SK-N-MC (cell line): ENCODE results near the gene PELI1.

Experiments used
- EZH2 ChIP-seq: fragments of 200-600 bp; sonication (generic); IDR thresholded peaks from one replicate; pipeline ENCODE4 v1.6.1; 2017; ENCODE audit warnings: antibody characterized with exemption
- POLR2AphosphoS5 ChIP-seq: IDR thresholded peaks from 2 replicates; pipeline ENCODE4 v1.6.1; 2012; ENCODE audit warnings: mild to moderate bottlenecking, low read depth, low read length, borderline replicate concordance

DNA sequence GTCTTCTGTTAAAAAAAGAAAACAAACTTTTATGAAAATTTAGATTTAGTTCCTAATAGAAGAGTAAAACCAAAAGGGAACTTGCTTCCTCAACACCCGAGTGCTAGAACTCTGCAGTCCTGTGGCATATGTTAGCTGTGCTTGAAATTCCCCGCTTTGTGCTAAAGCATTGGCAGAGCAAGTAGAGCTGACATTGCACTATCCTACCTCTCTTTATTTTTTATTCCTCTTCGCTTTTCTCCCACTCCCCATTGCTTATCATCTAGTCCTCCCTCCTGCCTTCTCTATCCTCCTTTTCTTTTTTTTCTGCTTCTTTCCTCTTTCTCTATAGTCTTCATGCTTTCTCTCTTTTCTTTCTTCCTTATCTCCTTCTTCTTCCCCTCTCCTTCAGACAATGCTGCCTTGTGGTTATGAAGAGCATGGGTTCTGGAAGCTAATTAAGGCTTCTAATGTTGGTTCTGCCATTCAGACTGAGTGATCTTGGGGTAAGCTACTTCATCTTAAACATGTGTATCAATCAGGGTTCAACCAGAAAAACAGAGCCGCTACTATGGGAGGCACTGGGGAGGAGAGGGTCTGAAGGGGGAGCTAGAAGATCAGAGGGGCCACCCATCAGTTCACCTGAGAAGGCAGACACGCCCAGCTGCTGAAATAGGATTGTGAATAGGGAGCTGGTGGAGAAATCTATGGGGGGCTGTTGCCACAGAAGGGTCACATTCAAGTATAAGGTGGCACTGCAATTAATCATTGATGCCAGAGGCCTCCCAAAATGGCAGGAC is 31.4 kb upstream of the PELI1 start:
- TF ChIP-seq EZH2 (no peak), POLR2AphosphoS5 (no peak)
